IMR-90 (cell line): ENCODE measurements around the gene C11orf65. TPM values are rescaled to one million over a fixed set of nuclear protein-coding genes. Genes with fewer than 3 reads are reported as not detected.
A peak's percentile ranks its signal among the peaks of the same experiment; 100 is the strongest.

Experiments used
- ATAC-seq: fragments of 200-7000 bp; cut with Tn5 transposase; 2 replicates; pipeline ENCODE4 v1.9.1; 2020; ENCODE audit warnings: low read depth, mild to moderate bottlenecking, moderate library complexity
- BruUV-seq: library from RNA; stranded (reverse); fragments of 400-500 nt; replicated peaks from 2 replicates; lab custom pipeline; 2021; lab: Mats Ljungman, UMichigan
- CTCF ChIA-PET: fragments of 300-600 bp; formaldehyde crosslinking; extraction: SDS; loops from one replicate; lab custom pipeline; 2021; ENCODE audit warnings: antibody characterized with exemption; lab: Yijun Ruan, JAX
- POLR2A ChIA-PET: fragments of 300-600 bp; sonication (Branson Sonifier 250); formaldehyde crosslinking; loops from one replicate; lab custom pipeline; 2022; ENCODE audit warnings: antibody characterized with exemption; ENCODE audit not compliant: unreplicated experiment; lab: Charles Lee
- DNase-seq: peaks from one replicate; pipeline ENCODE4 v3.0.0; 2013
- H2AFZ ChIP-seq: replicated peaks from 2 replicates; pipeline ENCODE3; 2013; ENCODE audit warnings: low read length, mild to moderate bottlenecking; ENCODE audit not compliant: poor library complexity
- H2AK5ac ChIP-seq: 2 replicates; pipeline ENCODE4 v1.6.1; 2013; ENCODE audit warnings: low read depth, low read length, inconsistent platforms
- H2AK9ac ChIP-seq: replicated peaks from 2 replicates; pipeline ENCODE3; 2013; ENCODE audit warnings: mild to moderate bottlenecking, low read depth, low read length, moderate library complexity; ENCODE audit not compliant: poor library complexity
- H2BK120ac ChIP-seq: 2 replicates; pipeline ENCODE4 v1.6.1; 2013; ENCODE audit warnings: low read depth, low read length, inconsistent platforms
- H2BK15ac ChIP-seq: 3 replicates; pipeline ENCODE4 v1.6.1; 2013; ENCODE audit warnings: low read depth, low read length, inconsistent platforms
- H2BK20ac ChIP-seq: 2 replicates; pipeline ENCODE4 v1.6.1; 2013; ENCODE audit warnings: low read depth, mild to moderate bottlenecking, inconsistent platforms, low read length, moderate library complexity
- H2BK5ac ChIP-seq: 2 replicates; pipeline ENCODE4 v1.6.1; 2013; ENCODE audit warnings: mild to moderate bottlenecking, low read depth, low read length, inconsistent platforms; ENCODE audit not compliant: poor library complexity, severe bottlenecking
- H3K14ac ChIP-seq: replicated peaks from 2 replicates; pipeline ENCODE4 v1.6.1; 2013; ENCODE audit warnings: low read depth, low read length, inconsistent platforms
- H3K18ac ChIP-seq: 2 replicates; pipeline ENCODE4 v1.6.1; 2013; ENCODE audit warnings: low read depth, low read length, control low read depth
- H3K23ac ChIP-seq: 2 replicates; pipeline ENCODE4 v1.6.1; 2013; ENCODE audit warnings: low read depth, low read length, inconsistent platforms
- H3K27ac ChIP-seq: 2 replicates; pipeline ENCODE4 v1.5.1; 2013; ENCODE audit warnings: mild to moderate bottlenecking, control low read depth, low read length; ENCODE audit not compliant: insufficient read depth
- H3K27me3 ChIP-seq: 2 replicates; pipeline ENCODE4 v1.6.1; 2013; ENCODE audit warnings: low read length; ENCODE audit not compliant: control insufficient read depth, insufficient read depth
- H3K36me3 ChIP-seq: 2 replicates; pipeline ENCODE4 v1.6.1; 2013; ENCODE audit warnings: low read length, mixed read lengths; ENCODE audit not compliant: control insufficient read depth, insufficient read depth
- H3K4ac ChIP-seq: 2 replicates; pipeline ENCODE4 v1.6.1; 2013; ENCODE audit warnings: low read depth, low read length, inconsistent platforms
- H3K4me1 ChIP-seq: 2 replicates; pipeline ENCODE4 v1.6.1; 2013; ENCODE audit warnings: low read length, mixed read lengths; ENCODE audit not compliant: control insufficient read depth, insufficient read depth
- H3K4me2 ChIP-seq: 2 replicates; pipeline ENCODE4 v1.6.1; 2013; ENCODE audit warnings: low read depth, mild to moderate bottlenecking, control low read depth, low read length, moderate library complexity
- H3K4me3 ChIP-seq: 2 replicates; pipeline ENCODE4 v1.5.1; 2013; ENCODE audit warnings: low read depth, mild to moderate bottlenecking, control low read depth, low read length, moderate library complexity; ENCODE audit not compliant: insufficient read depth
- H3K56ac ChIP-seq: 2 replicates; pipeline ENCODE4 v1.6.1; 2013; ENCODE audit warnings: low read length, inconsistent platforms; ENCODE audit not compliant: insufficient read depth; ENCODE audit errors: extremely low read depth
- H3K79me1 ChIP-seq, 2 experiments: 2 replicates each; pipeline ENCODE4 v1.6.1; 2013; ENCODE audit warnings: low read length in 2 of 2, inconsistent platforms in 1 of 2, low read depth in 1 of 2
- H3K9ac ChIP-seq: 2 replicates; pipeline ENCODE4 v1.6.1; 2013; ENCODE audit warnings: low read depth, low read length, control low read depth
- H3K9me1 ChIP-seq: 2 replicates; pipeline ENCODE4 v1.6.1; 2013; ENCODE audit warnings: low read length, inconsistent platforms; ENCODE audit not compliant: insufficient read depth
- H3K9me3 ChIP-seq: 2 replicates; pipeline ENCODE4 v1.6.1; 2013; ENCODE audit warnings: low read length; ENCODE audit not compliant: control insufficient read depth, insufficient read depth
- H4K20me1 ChIP-seq: 2 replicates; pipeline ENCODE4 v1.6.1; 2013; ENCODE audit warnings: low read length, inconsistent platforms; ENCODE audit not compliant: insufficient read depth
- H4K5ac ChIP-seq: 2 replicates; pipeline ENCODE4 v1.6.1; 2013; ENCODE audit warnings: mild to moderate bottlenecking, low read depth, low read length, control low read depth
- H4K8ac ChIP-seq, 2 experiments: 2 replicates each; pipeline ENCODE4 v1.6.1; 2013; ENCODE audit warnings: low read depth in 2 of 2, low read length in 2 of 2, control low read depth in 1 of 2, inconsistent platforms in 1 of 2
- H4K91ac ChIP-seq: 2 replicates; pipeline ENCODE4 v1.6.1; 2013; ENCODE audit warnings: low read depth, low read length, inconsistent platforms; ENCODE audit not compliant: insufficient read depth
- CHD1 ChIP-seq: IDR thresholded peaks from 2 replicates; pipeline ENCODE4 v1.6.1; 2012; ENCODE audit warnings: low read depth, low read length, improper control_type of control experiment
- MXI1 ChIP-seq: IDR thresholded peaks from 2 replicates; pipeline ENCODE4 v1.6.1; 2012; ENCODE audit warnings: low read depth, mild to moderate bottlenecking, low read length, moderate library complexity, borderline replicate concordance
- POLR2A ChIP-seq: IDR thresholded peaks from 2 replicates; pipeline ENCODE4 v1.6.1; 2012; ENCODE audit warnings: mild to moderate bottlenecking, low read depth, low read length
- RFX5 ChIP-seq: IDR thresholded peaks from 2 replicates; pipeline ENCODE4 v1.8.0; 2012; ENCODE audit warnings: low read depth, mild to moderate bottlenecking, low read length, moderate library complexity
- SMC3 ChIP-seq: fragments of 150-350 bp; IDR thresholded peaks from 2 replicates; pipeline ENCODE4 v1.6.1; 2016; ENCODE audit warnings: low read depth, mild to moderate bottlenecking, antibody characterized with exemption, low read length, moderate library complexity
- whole genome bisulfite sequencing, 2 experiments: methylation state at CpG; one replicate each; pipeline versions ENCODE4 v1.1.5 to v1.1.7; 2013; ENCODE audit warnings: missing lambda C conversion rate in 2 of 2; ENCODE audit not compliant: insufficient read length in 1 of 2; ENCODE audit errors: extremely low coverage in 2 of 2; 5-methylcytosine and 5-hydroxymethylcytosine counted together
- dilution Hi-C: fragments of 300-500 bp; cut with HindIII; formaldehyde crosslinking; loops from one replicate; pipeline ENCODE4 v1.14.3; 2018; ENCODE audit warnings: low sequenced_read_pairs; ENCODE audit not compliant: unreplicated experiment
- in situ Hi-C: fragments of 300-500 bp; cut with MboI; formaldehyde crosslinking; loops from 3 replicates; pipeline ENCODE4 v1.14.3; 2019; ENCODE audit warnings: low sequenced_read_pairs, inconsistent platforms, mixed read lengths
- intact Hi-C: fragments of 100-400 bp; cut with micrococcal nuclease; formaldehyde crosslinking; loops from 2 replicates; pipeline ENCODE4 v1.10.0; 2022
- polyA plus RNA-seq, 3 experiments: library from polyadenylated mRNA; depleted of rRNA; stranded (reverse); fragments of >200 nt; gene quantifications; 2 replicates each; pipeline ENCODE4 v1.2.3, GENCODE V29; 2012; ENCODE audit warnings: low replicate concordance in 1 of 3
- total RNA-seq: library from RNA; depleted of rRNA; stranded (reverse); fragments of >200 nt; gene quantifications from 2 replicates; pipeline ENCODE4 v1.2.3, GENCODE V29; 2012
- TF ChIP-seq, protein P1 (sequence below): fragments of 150-350 bp; IDR thresholded peaks from 2 replicates; pipeline ENCODE4 v1.6.1; 2017; ENCODE audit warnings: mild to moderate bottlenecking, antibody characterized with exemption, low read length, low read depth
- TF ChIP-seq, protein P2 (sequence below): conservative IDR thresholded peaks from 2 replicates; pipeline ENCODE4 v1.5.1; 2012; ENCODE audit warnings: mild to moderate bottlenecking, low read depth, low read length, improper control_type of control experiment

The C11orf65 gene
- total and polyA plus RNA-seq, 2 of the 4 experiments (the other 2 are of a cell fraction): 0.12 to 0.18 TPM

DNA sequence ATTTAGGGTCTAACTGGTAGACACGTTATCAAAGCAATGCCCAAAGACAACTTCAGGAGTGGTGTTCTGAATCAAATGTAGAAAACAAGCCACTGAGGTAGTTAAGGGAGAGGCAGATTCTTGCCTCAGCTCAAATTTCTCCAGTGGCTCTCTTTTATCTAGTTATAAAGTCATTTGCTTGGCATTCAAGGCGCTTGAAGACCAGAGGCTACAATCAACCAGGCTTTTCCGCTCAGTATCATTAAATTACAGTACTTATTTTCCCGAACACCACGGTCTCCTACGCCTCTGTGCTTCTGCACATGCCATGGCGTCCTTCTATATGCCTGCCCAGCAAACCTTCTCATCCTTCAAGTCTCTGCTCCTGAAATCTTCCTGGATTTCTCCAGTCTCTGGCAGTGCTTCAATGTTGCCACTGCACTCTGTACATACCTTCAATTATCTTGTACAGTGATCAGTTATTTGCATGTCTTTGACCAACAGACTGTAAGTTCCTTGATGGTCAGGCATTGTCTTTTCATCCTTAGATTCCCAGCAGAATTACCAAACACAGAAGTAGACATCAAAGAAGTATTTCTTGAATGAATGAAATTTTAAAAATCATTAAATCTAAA lies 29.4 kb upstream of the C11orf65 start (continued):
- TF ChIP-seq MXI1: no peak
- no peak for TF ChIP-seq POLR2A
- TF ChIP-seq SMC3: no peak

DNA sequence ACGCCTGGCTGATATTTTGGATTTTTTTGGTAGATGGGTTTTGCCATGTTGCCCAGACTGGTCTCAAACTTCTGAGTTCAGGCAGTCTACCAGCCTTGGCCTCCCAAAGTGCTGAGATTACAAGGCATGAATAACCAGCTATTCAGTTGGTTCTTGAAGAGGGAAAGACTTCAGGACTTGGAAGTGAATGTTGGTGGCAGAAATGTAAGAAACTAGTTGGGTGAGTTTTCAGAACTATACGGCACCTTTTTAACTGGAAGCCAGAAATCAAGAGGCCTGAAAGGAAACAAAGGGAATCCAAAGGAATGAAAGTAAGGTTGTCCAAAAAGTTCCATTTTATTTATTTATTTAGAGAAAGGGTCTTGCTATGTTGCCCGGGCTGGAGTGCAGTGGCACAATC lies 28.0 kb upstream of the C11orf65 start:
- TF ChIP-seq CHD1 (no peak), SMC3 (no peak), POLR2A (no peak), RFX5 (no peak), MXI1 (no peak)
- TF ChIP-seq, protein P1, sequence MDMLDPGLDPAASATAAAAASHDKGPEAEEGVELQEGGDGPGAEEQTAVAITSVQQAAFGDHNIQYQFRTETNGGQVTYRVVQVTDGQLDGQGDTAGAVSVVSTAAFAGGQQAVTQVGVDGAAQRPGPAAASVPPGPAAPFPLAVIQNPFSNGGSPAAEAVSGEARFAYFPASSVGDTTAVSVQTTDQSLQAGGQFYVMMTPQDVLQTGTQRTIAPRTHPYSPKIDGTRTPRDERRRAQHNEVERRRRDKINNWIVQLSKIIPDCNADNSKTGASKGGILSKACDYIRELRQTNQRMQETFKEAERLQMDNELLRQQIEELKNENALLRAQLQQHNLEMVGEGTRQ: no peak
- TF ChIP-seq, protein P2, sequence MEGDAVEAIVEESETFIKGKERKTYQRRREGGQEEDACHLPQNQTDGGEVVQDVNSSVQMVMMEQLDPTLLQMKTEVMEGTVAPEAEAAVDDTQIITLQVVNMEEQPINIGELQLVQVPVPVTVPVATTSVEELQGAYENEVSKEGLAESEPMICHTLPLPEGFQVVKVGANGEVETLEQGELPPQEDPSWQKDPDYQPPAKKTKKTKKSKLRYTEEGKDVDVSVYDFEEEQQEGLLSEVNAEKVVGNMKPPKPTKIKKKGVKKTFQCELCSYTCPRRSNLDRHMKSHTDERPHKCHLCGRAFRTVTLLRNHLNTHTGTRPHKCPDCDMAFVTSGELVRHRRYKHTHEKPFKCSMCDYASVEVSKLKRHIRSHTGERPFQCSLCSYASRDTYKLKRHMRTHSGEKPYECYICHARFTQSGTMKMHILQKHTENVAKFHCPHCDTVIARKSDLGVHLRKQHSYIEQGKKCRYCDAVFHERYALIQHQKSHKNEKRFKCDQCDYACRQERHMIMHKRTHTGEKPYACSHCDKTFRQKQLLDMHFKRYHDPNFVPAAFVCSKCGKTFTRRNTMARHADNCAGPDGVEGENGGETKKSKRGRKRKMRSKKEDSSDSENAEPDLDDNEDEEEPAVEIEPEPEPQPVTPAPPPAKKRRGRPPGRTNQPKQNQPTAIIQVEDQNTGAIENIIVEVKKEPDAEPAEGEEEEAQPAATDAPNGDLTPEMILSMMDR: no peak
- Histone ChIP-seq H3K4me1 (peaks cover 3% of the 10 kb centered on the region), H2BK15ac (no peak overlapping the region), H3K36me3 (peaks cover 1% of the 10 kb centered on the region; the same call in 1 of the 2 replicates), H4K91ac (no peak overlapping the region; the same call in 1 of the 2 replicates), H4K8ac (0 out of 4 replicates have a peak overlapping the region, but pooled peaks of 1 of the 2 experiments have one; percentile 19), H2BK20ac (no peak overlapping the region), H3K4me3 (no peak overlapping the region), H4K20me1 (no peaks in the 10 kb centered on the region), H2AK9ac (no peak overlapping the region), H3K23ac (no peak overlapping the region), H3K27ac (no peak overlapping the region), H4K5ac (no peak overlapping the region), H3K56ac (no peak overlapping the region), H2BK120ac (no peak overlapping the region), H2AK5ac (no peak overlapping the region), H3K14ac (no peak overlapping the region), H3K79me1 (peaks cover 29 to 52% of the 10 kb centered on the region in 2 experiments), H3K18ac (no peak overlapping the region), H2AFZ (no peak overlapping the region), H2BK5ac (no peak overlapping the region), H3K9me3 (no peaks in the 10 kb centered on the region), H3K9me1 (peaks cover 8% of the 10 kb centered on the region; the same call in 1 of the 2 replicates), H3K27me3 (no peaks in the 10 kb centered on the region), H3K4ac (no peak overlapping the region), H3K4me2 (no peak overlapping the region), H3K9ac (no peak overlapping the region)
- in situ Hi-C loops: no loop called here
- intact Hi-C loops: no loop called here
- POLR2A ChIA-PET: interaction anchor here (0.6 kb wide), 1 partner anchor 118 kb away, joined by 4 read pairs; no protein-coding TSS in a partner anchor
- dilution Hi-C loops: no loop called here
- no peak for DNase-seq
- ATAC-seq: no peak
- no CpG with 5 or more reads among the region's 3 CpGs for WGBS, 2 experiments
- CTCF ChIA-PET: no interaction called here
- BruUV-seq: no TSS peak
